Retina (tissue), 1 donor: ENCODE results near the gene FOXP2.

ENCODE experiments used
- DNase-seq: peaks from one replicate; pipeline ENCODE4 v3.0.0-alpha.2; 2016

Gene FOXP2

GRCh38 chr7:114740941-114741340 lies 326.3 kb downstream of the FOXP2 start:
- DNase-seq, result peak; percentile 22

DNA sequence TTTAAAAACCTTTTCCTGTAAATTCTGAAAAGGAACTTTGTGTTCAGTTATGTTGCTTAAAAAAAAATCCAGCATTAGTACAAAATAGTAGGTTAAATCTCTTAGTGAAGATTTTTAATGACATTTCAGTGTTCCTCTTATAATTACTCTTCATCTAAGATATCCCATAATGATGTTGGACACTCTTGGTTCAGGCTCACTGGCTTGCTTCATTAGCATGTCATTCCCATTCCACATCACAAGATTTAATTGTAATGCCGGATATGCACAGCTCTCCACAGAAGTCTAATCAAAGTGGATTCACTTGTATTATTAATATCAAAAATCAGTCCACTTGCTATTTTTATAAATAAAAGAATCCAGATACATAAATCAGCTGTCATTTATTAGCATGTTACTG lies 327.3 kb downstream of the FOXP2 start:
- peak; percentile 27 for DNase-seq
